Measurements from ENCODE around the gene ENDOG.
A peak's percentile ranks its signal among the peaks of the same experiment; 100 is the strongest.
"Not testable (repeated sequence)": the region's sequence is repeated elsewhere in the genome, so short reads cannot be mapped to it uniquely, and the experiment has no call there.

Gene ENDOG

GRCh38 chr9:128829477-128830251 is 11.4 kb downstream of the ENDOG start, which contains the start of gene SPOUT1:
TSS of gene SPOUT1 (minus strand) at chr9:128829794. CDS start at chr9:128829780, 14 bp downstream.
- DNase-seq: peak; percentile 92

DNA sequence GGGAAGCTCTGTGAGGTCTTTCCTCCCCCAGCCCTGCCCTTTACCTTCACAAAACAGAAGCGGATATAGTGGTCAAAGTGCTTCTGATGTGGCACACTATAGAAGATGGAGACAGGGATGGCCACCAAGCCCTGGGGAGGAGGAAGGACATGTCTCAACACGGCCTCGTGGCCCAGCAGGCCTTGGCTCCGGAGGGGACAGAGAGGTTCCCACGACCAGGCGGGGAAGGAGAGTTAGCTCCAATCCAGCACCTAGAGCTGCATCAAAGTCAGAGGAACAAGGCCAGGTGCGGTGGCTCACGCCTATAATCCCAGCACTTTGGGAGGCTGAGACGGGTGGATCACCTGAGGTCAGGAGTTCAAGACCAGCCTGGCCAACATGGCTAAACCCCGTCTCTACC is 15.4 kb downstream of the ENDOG start:
- no peak for DNase-seq

DNA sequence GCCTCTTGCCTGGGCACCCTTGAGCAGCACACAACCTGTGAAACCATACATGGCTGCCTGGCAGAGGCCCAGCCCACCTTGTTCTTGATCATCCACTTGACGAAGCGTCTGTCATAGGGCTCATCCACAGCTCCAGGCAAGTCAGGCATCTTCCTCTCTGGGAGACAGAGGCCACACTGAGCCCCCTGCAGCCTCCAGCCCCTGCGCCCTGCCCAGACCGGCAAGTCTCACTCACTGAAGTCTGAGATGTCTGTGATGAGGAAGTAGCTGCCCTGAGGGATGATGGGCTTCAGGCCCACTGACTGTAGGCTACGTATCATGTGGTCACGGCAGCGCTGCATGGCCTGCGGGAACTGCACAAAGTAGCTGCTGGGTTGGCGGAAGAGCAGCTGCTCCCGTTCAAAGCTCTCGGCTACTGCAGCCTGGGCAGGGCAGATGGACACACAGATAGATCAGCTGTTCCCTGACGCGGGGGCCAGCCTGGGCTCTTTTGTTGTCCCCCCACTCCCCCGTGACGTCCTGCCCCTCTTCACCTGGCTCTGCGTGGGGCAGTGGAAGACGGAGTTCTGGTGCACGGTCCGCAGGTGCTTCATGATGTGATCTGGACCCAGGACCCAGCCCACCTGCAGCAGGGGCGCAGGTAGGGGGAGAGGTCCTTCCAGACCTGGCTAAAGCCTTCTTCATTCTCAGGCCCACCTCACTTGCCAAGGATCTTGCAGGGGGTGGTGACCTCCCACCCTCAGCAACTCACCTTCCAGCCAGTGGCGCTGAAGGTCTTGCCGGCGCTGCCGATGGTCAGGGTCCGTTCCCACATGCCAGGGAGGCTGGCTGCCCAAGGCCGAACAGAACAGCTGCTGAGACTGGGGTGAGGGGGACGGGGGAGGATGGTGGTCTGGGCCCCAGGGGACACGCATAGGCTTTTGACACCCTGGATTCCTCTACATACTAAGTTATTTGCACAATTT is 17.2 kb downstream of the ENDOG start:
- DNase-seq: no peak

GRCh38 chr9:128836509-128837145 is 18.3 kb downstream of the ENDOG start:
- DNase-seq: no peak

DNA sequence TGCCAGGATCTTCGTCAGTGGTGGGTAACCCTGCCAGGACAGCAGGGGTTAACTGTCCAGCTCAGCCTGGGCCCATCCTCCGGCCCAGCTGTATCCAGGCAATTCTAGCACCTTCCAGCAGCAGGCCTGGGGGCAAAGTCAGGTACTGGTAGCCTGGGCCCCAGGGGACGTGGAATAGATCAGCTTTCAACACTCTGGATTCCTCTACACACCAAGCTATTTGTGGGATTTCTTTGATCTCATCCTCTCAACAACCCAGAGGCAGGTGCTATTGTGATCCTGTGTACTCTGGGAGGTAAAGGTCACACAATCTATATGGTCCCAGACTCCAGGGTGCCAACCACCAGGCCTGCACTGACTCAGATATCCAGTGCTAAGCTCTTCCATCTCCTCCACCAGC is 20.0 kb downstream of the ENDOG start:
- DNase-seq: no peak

GRCh38 chr9:128840524-128840923 is 22.2 kb downstream of the ENDOG start:
- DNase-seq: no peak

GRCh38 chr9:128841694-128842492 is 23.6 kb downstream of the ENDOG start:
- no peak for DNase-seq

DNA sequence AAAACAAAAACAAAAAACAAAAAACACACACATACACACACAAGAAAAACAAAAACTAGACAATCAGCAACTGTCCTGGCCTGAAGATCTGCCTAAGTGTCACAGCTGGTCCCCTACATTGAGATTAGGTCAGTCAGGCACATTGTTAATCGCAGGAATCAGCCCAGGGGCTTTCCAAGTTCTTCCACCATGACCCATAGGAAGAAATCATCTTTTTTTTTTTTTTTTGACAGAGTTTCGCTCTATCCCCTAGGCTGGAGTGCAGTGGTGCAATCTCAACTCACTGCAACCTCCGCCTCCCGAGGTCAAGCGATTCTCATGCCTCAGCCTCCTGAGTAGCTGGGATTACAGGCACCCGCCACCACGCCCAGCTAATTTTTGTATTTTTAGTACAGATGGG is 24.9 kb downstream of the ENDOG start:
- DNase-seq: not testable (repeated sequence)

DNA sequence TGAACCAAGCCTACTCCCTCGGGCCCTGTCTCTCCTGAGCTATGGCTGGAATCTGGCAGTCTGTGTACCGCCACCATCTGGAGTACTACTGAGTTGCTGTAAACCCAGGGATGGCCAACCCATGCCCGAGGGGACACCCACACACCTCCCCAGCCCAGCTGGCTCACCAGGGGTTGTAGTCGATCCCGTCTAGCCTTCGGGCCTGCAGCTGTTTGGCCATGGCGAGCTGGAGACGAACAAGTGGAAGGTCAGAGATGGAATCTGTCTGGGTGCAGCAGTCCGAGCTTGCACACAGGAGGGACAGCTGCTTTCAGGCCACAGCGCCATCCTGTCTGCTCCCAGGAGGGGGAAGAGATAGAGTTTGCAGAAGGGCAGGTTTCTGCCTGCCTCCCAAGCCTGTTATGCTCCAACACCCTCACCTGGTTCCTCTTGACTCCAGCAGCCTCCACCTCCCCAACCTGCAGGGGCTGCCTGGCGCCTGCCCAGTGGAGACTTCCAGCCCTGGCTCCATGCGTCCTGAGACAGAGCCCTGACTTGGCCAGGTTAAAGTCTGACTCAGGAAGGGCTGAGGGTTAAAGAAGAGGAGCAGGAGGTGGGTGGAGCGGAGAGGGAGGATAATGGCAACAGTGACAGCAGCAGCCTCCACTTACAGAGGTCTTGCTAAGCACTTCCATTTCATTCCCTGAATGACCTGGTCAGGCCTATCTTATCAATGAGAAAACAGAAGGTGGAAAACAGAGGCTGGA is 27.1 kb downstream of the ENDOG start:
- no peak for DNase-seq

GRCh38 chr9:128846680-128847030 is 28.4 kb downstream of the ENDOG start:
- DNase-seq: no peak

DNA sequence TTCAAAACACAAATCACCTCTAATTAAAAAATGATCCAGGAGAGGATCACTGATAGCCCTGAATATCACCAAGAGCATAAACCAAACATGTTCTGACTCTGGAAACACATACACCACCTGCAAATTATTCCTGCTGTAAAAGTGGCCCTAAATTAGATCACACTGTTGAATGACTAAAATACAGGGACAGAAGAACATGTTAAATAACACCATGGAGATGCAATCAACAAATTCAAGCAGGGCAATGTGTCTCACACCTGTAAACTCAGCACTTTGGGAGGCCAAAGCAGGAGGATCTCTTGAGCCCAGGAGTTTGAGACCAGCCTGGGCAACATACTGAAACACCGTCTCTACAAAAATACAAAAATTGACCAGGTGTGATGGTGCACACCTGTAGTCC is 29.5 kb downstream of the ENDOG start:
- no peak for DNase-seq

- not testable (repeated sequence) for DNase-seq
Observed at GRCh38 chr9:128851024-128851423, 32.7 kb downstream of the ENDOG start.

DNA sequence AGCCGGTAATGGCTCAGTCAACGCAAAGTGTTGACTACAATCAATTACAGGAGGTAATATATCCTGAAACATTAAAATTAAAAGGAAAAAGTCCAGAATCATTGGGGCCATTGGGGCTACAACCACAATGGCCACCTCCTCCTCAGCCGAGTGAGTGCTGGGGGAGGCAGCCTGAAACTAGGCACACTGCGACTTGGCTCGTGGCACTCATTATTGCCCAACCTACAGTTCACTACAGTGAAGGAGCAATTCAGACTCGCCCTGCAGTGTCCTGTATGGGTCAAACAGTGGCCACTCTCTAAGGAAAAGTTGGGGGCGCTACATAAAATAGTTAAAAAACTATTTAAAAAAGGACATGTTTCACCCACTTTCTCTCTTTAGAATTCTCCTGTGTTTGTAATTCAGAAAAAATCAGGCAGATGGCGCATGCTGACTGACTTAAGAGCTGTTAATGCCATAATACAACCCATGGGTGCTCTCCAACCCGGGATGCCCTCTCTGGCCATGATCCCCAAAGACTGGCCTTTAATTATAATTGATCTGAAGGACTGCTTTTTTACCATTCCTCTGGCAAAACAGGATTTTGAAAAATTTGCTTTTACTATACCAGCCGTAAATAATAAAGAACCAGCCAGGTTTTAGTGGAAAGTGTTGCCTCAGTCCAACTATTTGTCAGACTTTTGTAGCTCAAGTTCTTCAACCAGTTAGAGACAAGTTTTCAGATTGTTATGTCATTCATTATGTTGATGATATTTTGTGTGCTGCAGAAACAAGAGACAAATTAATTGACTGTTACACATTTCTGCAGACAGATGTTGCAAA is 33.7 kb downstream of the ENDOG start:
- not testable (repeated sequence) for DNase-seq

DNA sequence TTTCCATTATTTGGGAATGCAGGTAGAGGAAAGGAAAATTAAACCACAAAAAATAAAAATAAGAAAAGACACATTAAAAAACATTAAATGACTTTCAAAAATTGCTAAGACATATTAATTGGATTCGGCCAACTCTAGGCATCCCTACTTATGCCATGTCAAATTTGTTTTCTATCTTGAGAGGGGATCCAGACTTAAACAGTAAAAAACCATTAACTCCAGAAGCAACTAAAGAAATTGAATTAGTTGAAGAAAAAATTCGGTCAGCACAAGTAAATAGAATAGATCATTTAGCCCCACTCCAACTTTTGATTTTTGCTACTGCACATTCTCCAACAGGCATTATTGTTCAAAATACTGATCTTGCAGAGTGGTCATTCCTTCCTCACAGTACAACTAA is 34.3 kb downstream of the ENDOG start:
- not testable (repeated sequence) for DNase-seq

- DNase-seq: not testable (repeated sequence)
Observed at GRCh38 chr9:128854454-128854853, 36.2 kb downstream of the ENDOG start.

- DNase-seq: not testable (repeated sequence)
Observed at GRCh38 chr9:128858476-128858875, 40.2 kb downstream of the ENDOG start.

DNA sequence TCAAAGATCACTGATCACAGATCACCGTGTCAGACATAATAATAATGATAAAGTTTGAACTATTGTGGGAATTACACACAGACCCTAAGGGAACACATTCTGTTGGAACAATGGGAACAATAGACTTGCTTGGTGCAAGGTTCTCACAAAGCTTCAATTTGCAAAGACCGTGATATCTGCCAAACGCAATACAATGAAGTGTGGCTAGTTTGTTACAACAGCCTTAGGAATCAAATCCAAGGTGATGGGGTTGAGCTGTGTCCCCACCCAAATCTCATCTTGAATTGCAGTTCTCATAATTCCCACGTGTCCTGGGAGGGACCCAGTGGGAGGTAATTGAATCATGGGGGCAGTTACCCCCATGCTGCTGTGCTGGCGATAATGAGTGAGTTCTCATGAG is 42.6 kb downstream of the ENDOG start:
- DNase-seq: no peak

DNA sequence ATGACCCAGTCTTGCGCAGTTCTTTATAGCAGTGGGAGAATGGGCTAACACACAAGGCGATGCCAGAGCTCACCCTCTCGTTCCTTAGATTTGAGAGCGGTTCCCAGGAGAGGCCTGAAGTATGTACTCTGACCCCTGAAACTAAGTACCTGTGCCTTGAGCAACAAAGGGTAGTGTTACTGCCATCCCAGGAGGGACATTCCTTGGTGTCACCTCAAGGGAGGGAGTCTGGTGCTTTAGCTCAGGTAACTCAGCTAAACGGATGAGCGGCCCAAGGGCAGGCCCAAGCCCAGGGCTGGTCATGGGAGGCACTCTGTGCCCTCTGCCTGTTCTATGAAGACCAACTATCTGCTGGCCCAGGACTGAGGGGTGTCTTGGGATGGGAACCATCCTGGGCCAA is 43.2 kb downstream of the ENDOG start:
- DNase-seq: no peak

DNA sequence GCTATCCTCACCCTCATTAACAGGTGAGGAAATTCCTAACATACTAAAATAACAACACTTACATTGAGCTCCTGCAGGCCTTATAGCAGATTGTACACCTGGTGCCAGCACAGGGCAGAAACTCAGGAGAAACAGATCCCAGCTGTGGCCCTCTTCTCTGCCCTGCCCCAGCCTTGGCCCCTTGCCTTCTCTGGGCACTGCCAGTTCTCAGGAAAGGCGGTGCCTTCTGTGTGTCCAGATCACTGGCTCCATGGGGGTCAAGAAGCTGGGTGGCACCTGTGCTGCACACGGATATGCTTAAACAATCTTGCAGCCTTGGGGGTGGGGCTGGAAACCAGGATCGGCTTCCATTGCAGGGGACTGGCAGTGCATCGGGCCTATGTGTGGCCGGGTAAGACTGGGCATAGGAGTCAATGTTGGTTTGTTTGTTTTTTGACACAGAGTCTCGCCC is 44.1 kb downstream of the ENDOG start:
- no peak for DNase-seq

GRCh38 chr9:128863647-128864046 is 45.3 kb downstream of the ENDOG start:
- peak; percentile 90 for DNase-seq
